CD8-positive, alpha-beta memory T cell (primary cell): ENCODE data around the gene AARSD1. TPM values are rescaled to one million over a fixed set of nuclear protein-coding genes. Genes with fewer than 3 reads are reported as not detected.

Source experiments
- CTCF ChIA-PET: fragments of 350-600 bp; sonication (Branson Sonifier 250); formaldehyde crosslinking; loops from one replicate; lab custom pipeline; 2021; ENCODE audit warnings: antibody characterized with exemption; lab: Charles Lee
- POLR2A ChIA-PET: fragments of 350-600 bp; sonication (Branson Sonifier 250); formaldehyde crosslinking; loops from one replicate; lab custom pipeline; 2021; ENCODE audit warnings: antibody characterized with exemption; lab: Charles Lee
- DNase-seq, 5 donors: peaks; one replicate each; pipeline versions ENCODE4 v3.0.0 to v3.0.0-alpha.2; 2020 to 2022; ENCODE audit warnings: mixed read lengths in 1 of 5
- H3K27ac ChIP-seq: one replicate; pipeline ENCODE4 v1.7.0; 2013; ENCODE audit warnings: low read depth, mild to moderate bottlenecking, low read length, moderate library complexity
- H3K27me3 ChIP-seq: 2 replicates; pipeline ENCODE4 v1.7.0; 2013; ENCODE audit warnings: low read length, mild to moderate bottlenecking; ENCODE audit not compliant: insufficient read depth, poor library complexity, severe bottlenecking
- H3K36me3 ChIP-seq: 2 replicates; pipeline ENCODE4 v1.7.0; 2013; ENCODE audit warnings: mild to moderate bottlenecking, low read length, moderate library complexity; ENCODE audit not compliant: insufficient read depth
- H3K4me1 ChIP-seq: 2 replicates; pipeline ENCODE4 v1.7.0; 2013; ENCODE audit warnings: mild to moderate bottlenecking, low read length, moderate library complexity; ENCODE audit not compliant: insufficient read depth
- H3K4me3 ChIP-seq: 2 replicates; pipeline ENCODE4 v1.7.0; 2013; ENCODE audit warnings: mild to moderate bottlenecking, low read length
- H3K9me3 ChIP-seq: 2 replicates; pipeline ENCODE4 v1.7.0; 2013; ENCODE audit warnings: mild to moderate bottlenecking, low read length
- H3K27ac Mint-ChIP-seq, 8 donors: one replicate each; pipeline ENCODE4 v1.8.0; 2020 to 2021; ENCODE audit warnings: mixed read lengths in 8 of 8, mild to moderate bottlenecking in 6 of 8, inconsistent platforms in 3 of 8, moderate library complexity in 3 of 8
- H3K27me3 Mint-ChIP-seq, 2 donors: one replicate each; pipeline ENCODE4 v1.8.0; 2020 to 2021; ENCODE audit warnings: mixed read lengths in 2 of 2, mild to moderate bottlenecking in 1 of 2, moderate library complexity in 1 of 2
- H3K36me3 Mint-ChIP-seq, 3 donors: one replicate each; pipeline ENCODE4 v1.8.0; 2020 to 2021; ENCODE audit warnings: mixed read lengths in 3 of 3, inconsistent platforms in 1 of 3, mild to moderate bottlenecking in 1 of 3
- H3K4me1 Mint-ChIP-seq, 3 donors: one replicate each; pipeline ENCODE4 v1.8.0; 2020 to 2021; ENCODE audit warnings: mixed read lengths in 3 of 3, inconsistent platforms in 1 of 3, mild to moderate bottlenecking in 1 of 3
- H3K4me3 Mint-ChIP-seq, 7 donors: one replicate each; pipeline ENCODE4 v1.8.0; 2020 to 2021; ENCODE audit warnings: mixed read lengths in 7 of 7, mild to moderate bottlenecking in 6 of 7, moderate library complexity in 4 of 7, inconsistent platforms in 2 of 7
- H3K9me3 Mint-ChIP-seq, 5 donors: one replicate each; pipeline ENCODE4 v1.8.0; 2020 to 2022; ENCODE audit warnings: mixed read lengths in 5 of 5, mild to moderate bottlenecking in 3 of 5, moderate library complexity in 2 of 5, inconsistent platforms in 1 of 5
- polyA plus RNA-seq: library from polyadenylated mRNA; unstranded; fragments of 300-500 nt; fragmentation: Illumina TruSeq; gene quantifications from one replicate; pipeline ENCODE4 v1.2.3, GENCODE V29; 2021
- total RNA-seq, 2 experiments: library from RNA; stranded (reverse); gene quantifications; one replicate each; pipeline ENCODE4 v1.2.3, GENCODE V29; 2021

AARSD1 gene, protein sequence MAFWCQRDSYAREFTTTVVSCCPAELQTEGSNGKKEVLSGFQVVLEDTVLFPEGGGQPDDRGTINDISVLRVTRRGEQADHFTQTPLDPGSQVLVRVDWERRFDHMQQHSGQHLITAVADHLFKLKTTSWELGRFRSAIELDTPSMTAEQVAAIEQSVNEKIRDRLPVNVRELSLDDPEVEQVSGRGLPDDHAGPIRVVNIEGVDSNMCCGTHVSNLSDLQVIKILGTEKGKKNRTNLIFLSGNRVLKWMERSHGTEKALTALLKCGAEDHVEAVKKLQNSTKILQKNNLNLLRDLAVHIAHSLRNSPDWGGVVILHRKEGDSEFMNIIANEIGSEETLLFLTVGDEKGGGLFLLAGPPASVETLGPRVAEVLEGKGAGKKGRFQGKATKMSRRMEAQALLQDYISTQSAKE
- total RNA-seq (100 to 1,000 TPM in 1 of 2 experiments, 10 to 100 TPM in 1; 99.1 to 102 TPM), polyA plus RNA-seq (39.4 TPM)

- Histone ChIP-seq H3K36me3 (peaks cover 17% of the 10 kb centered on the region), H3K27me3 (no peaks in the 10 kb centered on the region), H3K9me3 (no peaks in the 10 kb centered on the region), H3K27ac (peak within 1 kb of the TSS; percentile 79), H3K4me3 (peak within 1 kb of the TSS; percentile 91), H3K4me1 (peaks cover 8% of the 10 kb centered on the region)
- H3K4me3 Mint-ChIP-seq, result peak within 1 kb of the TSS; percentile 86 to 100 (median 95)
- peaks cover 0 to 40% (median 13%) of the 10 kb centered on the region in 3 donors for H3K36me3 Mint-ChIP-seq
- H3K4me1 Mint-ChIP-seq, result peaks cover 12 to 23% (median 23%) of the 10 kb centered on the region in 3 donors
- ChIA-PET CTCF (interaction anchor here (1.2 to 2.1 kb wide), 2 partner anchors 34 kb away, joined by 6 to 9 read pairs; partner anchors contain the start of gene RPL27), POLR2A (interaction anchor here (0.8 kb wide), 2 partner anchors 34 to 50 kb away, joined by 4 to 5 read pairs; partner anchors contain the start of gene RPL27)
- H3K9me3 Mint-ChIP-seq, result peaks cover 0 to 3% (median 0%) of the 10 kb centered on the region in 5 donors
- peak; percentile 86 to 94 (median 87) for DNase-seq
- no peaks in the 10 kb centered on the region for H3K27me3 Mint-ChIP-seq
- H3K27ac Mint-ChIP-seq, result peak within 1 kb of the TSS; percentile 84 to 99 (median 96)
Observed at GRCh38 chr17:42964161-42964932, at the start of gene AARSD1. Gene AARSD1, minus strand, starts transcription at chr17:42964454. Its CDS starts 14 bp downstream, at chr17:42964440.

GRCh38 chr17:43013296-43013695 lies 49.0 kb upstream of the AARSD1 start:
- H3K4me1 Mint-ChIP-seq, result peaks cover 12 to 27% (median 13%) of the 10 kb centered on the region in 3 donors
- peaks cover 6% of the 10 kb centered on the region for H3K4me1 ChIP-seq
- H3K36me3 ChIP-seq, result peaks cover 12% of the 10 kb centered on the region
- no peaks in the 10 kb centered on the region for H3K9me3 Mint-ChIP-seq
- H3K27ac Mint-ChIP-seq, result peak overlapping the region in 1 of 8 donors; percentile 81
- H3K27me3 Mint-ChIP-seq, result no peaks in the 10 kb centered on the region
- no peak overlapping the region for H3K27ac ChIP-seq
- no peak overlapping the region for H3K4me3 ChIP-seq
- DNase-seq, result no peak
- H3K36me3 Mint-ChIP-seq, result peaks cover 0 to 52% (median 11%) of the 10 kb centered on the region in 3 donors
- CTCF ChIA-PET, result interaction anchor here (0.9 kb wide), 1 partner anchor 471 kb away, joined by 3 read pairs; the partner anchor contains the start of gene DHX8
- no peaks in the 10 kb centered on the region for H3K27me3 ChIP-seq
- H3K4me3 Mint-ChIP-seq, result no peak overlapping the region
- POLR2A ChIA-PET, result interaction anchor here (0.5 kb wide), 1 partner anchor 1842 kb away, joined by 6 read pairs; no protein-coding TSS in a partner anchor
- no peaks in the 10 kb centered on the region for H3K9me3 ChIP-seq

GRCh38 chr17:43011728-43012472 lies 47.6 kb upstream of the AARSD1 start:
- no peak overlapping the region for H3K27ac ChIP-seq
- H3K4me1 ChIP-seq, result peaks cover 13% of the 10 kb centered on the region
- POLR2A ChIA-PET, result interaction anchor here (0.6 kb wide), 1 partner anchor 14 kb away, joined by 3 read pairs; the partner anchor contains the start of gene RPL27
- H3K9me3 Mint-ChIP-seq, result no peaks in the 10 kb centered on the region
- no peaks in the 10 kb centered on the region for H3K27me3 Mint-ChIP-seq
- no peaks in the 10 kb centered on the region for H3K27me3 ChIP-seq
- peaks cover 14 to 30% (median 18%) of the 10 kb centered on the region in 3 donors for H3K4me1 Mint-ChIP-seq
- peak overlapping the region in 2 of 7 donors; percentile 13 to 66 for H3K4me3 Mint-ChIP-seq
- no peak for DNase-seq
- H3K4me3 ChIP-seq, result no peak overlapping the region
- H3K9me3 ChIP-seq, result no peaks in the 10 kb centered on the region
- peaks cover 12% of the 10 kb centered on the region for H3K36me3 ChIP-seq
- H3K27ac Mint-ChIP-seq, result peak overlapping the region in 5 of 8 donors; percentile 21 to 89 (median 64)
- CTCF ChIA-PET, result interaction anchor here (0.6 to 1.2 kb wide), 3 partner anchors 12 to 472 kb away, joined by 3 to 6 read pairs (median 3); partner anchors contain the start of genes DHX8 and RND2
- peaks cover 0 to 52% (median 11%) of the 10 kb centered on the region in 3 donors for H3K36me3 Mint-ChIP-seq

DNA sequence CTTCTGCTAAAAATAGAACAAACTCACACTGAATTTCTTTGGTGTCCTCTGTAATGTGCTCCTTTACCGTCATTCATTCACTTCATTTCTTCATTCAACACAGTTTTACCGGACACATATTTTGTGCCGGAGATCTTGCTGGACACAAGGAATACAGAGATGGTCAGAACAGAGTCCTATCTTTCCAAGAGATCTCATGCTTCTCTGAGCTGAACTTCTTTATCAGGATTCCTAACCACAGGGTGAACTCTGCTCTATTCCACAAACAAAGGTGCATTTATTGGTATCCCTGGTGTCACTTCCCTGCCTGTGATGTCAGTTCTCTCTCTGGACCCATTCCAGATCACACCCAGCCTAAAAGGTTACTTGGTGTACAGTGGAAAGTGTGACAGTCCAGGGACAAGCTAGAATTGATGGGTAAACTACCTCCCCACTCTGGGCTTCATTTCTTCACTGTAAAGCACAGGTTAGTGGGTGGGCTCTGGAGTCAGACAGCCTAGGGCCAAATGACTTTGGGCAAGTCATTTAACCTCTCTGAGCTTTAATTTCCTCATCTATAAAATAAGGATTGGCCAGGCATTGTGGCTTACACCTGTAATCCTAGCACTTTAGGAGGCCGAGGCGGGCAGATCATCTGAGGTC lies 46.5 kb upstream of the AARSD1 start:
- H3K27ac Mint-ChIP-seq, result peak overlapping the region in 3 of 8 donors; percentile 14 to 64 (median 60)

DNA sequence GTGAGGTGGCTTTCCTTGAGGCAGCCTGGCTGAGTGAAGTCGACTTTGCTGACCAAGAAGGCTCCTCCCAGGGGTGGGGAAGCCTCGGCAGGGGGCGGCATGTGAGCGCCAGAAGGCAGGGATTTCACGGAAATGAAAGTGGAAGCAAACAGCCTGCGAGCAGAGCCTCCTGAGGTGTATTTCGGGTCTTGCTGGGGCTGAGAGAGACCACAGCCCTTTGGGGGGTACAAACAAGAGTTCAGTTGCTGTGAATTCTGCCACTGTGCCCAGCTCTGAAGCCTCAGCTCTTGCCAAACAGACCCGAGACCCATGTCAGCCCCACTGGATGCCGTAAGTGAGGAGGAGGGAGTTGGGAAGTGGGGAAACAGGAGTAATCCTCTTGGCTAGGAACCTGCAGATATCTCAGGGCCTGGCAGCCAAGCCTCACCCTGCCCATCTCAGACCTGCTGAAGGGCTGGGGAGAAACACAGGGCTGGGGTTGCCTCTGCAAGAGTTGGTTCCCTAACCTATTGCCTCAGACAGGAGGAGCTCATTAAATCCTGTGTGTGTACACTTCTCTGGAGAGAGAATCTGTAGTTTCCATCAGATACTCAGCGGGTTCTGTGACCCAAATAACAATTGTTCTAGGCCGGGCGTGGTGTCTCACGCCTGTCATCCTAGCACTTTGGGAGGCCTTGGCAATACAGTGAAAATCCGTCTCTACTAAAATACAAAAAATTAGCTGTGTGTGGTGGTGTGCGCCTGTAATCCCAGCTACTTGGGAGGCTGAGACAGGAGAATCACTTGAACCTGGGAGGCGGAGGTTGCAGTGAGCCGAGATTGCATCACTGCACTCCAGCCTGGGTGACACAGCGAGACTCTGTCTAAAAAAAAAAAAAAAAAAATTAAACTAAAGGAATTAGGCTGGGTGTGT lies 42.6 kb upstream of the AARSD1 start, which contains the start of gene IFI35:
Gene IFI35 (plus strand): TSS at position 146 of the 913 bp plus-strand sequence. CDS start 164 bp downstream, at position 310.
- H3K4me3 Mint-ChIP-seq, result peak within 1 kb of the TSS; percentile 99 to 100 (median 100)
- Histone ChIP-seq H3K4me3 (peak within 1 kb of the TSS; percentile 96), H3K9me3 (no peaks in the 10 kb centered on the region), H3K27ac (peak within 1 kb of the TSS; percentile 91), H3K36me3 (no peaks in the 10 kb centered on the region), H3K27me3 (no peaks in the 10 kb centered on the region), H3K4me1 (peaks cover 17% of the 10 kb centered on the region)
- no peaks in the 10 kb centered on the region for H3K27me3 Mint-ChIP-seq
- ChIA-PET POLR2A (interaction anchor here (0.6 to 1.2 kb wide), 4 partner anchors 9 to 354 kb away, joined by 3 to 12 read pairs (median 3); partner anchors contain the start of gene RPL27), CTCF (interaction anchor here (0.7 to 2.3 kb wide), 10 partner anchors 9 to 477 kb away, joined by 3 to 10 read pairs (median 4); partner anchors contain the start of genes DHX8, RPL27, TMEM106A and VAT1)
- H3K36me3 Mint-ChIP-seq, result peaks cover 0 to 43% (median 5%) of the 10 kb centered on the region in 3 donors
- peak within 1 kb of the TSS; percentile 91 to 100 (median 100) for H3K27ac Mint-ChIP-seq
- peaks cover 21 to 30% (median 24%) of the 10 kb centered on the region in 3 donors for H3K4me1 Mint-ChIP-seq
- DNase-seq, result peak; percentile 73 to 89 (median 77)
- no peaks in the 10 kb centered on the region for H3K9me3 Mint-ChIP-seq

More for the DNA sequence above, 46.5 kb upstream of the AARSD1 start:
- H3K36me3 ChIP-seq, result peaks cover 12% of the 10 kb centered on the region
- ChIA-PET POLR2A (no interaction called here), CTCF (interaction anchor here (0.7 kb wide), 2 partner anchors 13 kb away, joined by 3 read pairs; partner anchors contain the start of gene RPL27)
- no peaks in the 10 kb centered on the region for H3K9me3 Mint-ChIP-seq
- peaks cover 17% of the 10 kb centered on the region for H3K4me1 ChIP-seq
- peak overlapping the region in 2 of 7 donors; percentile 11 to 72 for H3K4me3 Mint-ChIP-seq
- H3K36me3 Mint-ChIP-seq, result peaks cover 0 to 54% (median 11%) of the 10 kb centered on the region in 3 donors
- peaks cover 21 to 37% (median 24%) of the 10 kb centered on the region in 3 donors for H3K4me1 Mint-ChIP-seq
- DNase-seq, result no peak
- no peaks in the 10 kb centered on the region for H3K27me3 ChIP-seq
- no peaks in the 10 kb centered on the region for H3K27me3 Mint-ChIP-seq
- H3K9me3 ChIP-seq, result no peaks in the 10 kb centered on the region
- no peak overlapping the region for H3K4me3 ChIP-seq
- no peak overlapping the region for H3K27ac ChIP-seq

DNA sequence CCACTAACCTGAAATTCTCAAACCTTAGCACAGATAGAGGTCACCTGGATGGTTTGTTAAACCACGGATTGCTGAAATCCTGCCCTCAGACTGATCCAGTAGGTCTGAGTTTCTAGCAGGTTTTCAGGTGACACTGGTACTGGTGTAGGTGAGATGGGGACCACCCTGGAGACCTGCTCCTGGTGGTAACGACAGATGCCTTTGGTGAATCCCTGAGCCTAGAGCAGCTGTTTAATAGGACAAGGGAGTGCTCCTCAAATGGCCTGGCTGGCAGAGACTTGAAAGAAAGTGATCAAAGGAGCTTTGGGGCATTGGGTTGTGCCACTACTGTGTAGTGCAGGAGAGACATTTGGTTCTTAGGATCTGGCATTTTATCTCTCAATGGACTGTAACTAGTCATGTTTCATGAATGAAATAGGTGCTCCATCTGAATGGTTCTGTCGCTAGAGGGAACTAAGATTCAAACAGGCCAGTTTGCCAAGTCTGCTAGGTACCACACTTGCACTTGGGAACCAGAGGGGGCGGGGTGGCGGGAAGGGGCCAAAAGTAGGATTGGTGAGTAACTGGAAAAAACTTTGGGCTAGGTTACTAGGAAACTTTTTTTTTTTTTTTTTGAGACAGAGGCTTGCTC lies 39.4 kb upstream of the AARSD1 start:
- Histone ChIP-seq H3K27ac (no peak overlapping the region), H3K4me3 (no peak overlapping the region), H3K9me3 (no peaks in the 10 kb centered on the region), H3K4me1 (peaks cover 29% of the 10 kb centered on the region), H3K27me3 (no peaks in the 10 kb centered on the region), H3K36me3 (peaks cover 18% of the 10 kb centered on the region)
- POLR2A ChIA-PET, result no interaction called here
- H3K4me3 Mint-ChIP-seq, result peak overlapping the region in 1 of 7 donors; percentile 76
- H3K36me3 Mint-ChIP-seq, result peaks cover 3 to 59% (median 4%) of the 10 kb centered on the region in 3 donors
- peak overlapping the region in 4 of 8 donors; percentile 44 to 84 (median 50) for H3K27ac Mint-ChIP-seq
- H3K4me1 Mint-ChIP-seq, result peaks cover 22 to 33% (median 30%) of the 10 kb centered on the region in 3 donors
- no peak for DNase-seq
- H3K27me3 Mint-ChIP-seq, result no peaks in the 10 kb centered on the region
- CTCF ChIA-PET, result no interaction called here
- H3K9me3 Mint-ChIP-seq, result no peaks in the 10 kb centered on the region
